ENCODE data around the gene TMEM208. TPM values are rescaled to one million over a fixed set of nuclear protein-coding genes. Genes with fewer than 3 reads are reported as not detected.
A peak's percentile ranks its signal among the peaks of the same experiment; 100 is the strongest.

Gene TMEM208
- total and polyA plus RNA-seq, 2 experiments from 2014 or later: 53.8 to 97.0 TPM

DNA sequence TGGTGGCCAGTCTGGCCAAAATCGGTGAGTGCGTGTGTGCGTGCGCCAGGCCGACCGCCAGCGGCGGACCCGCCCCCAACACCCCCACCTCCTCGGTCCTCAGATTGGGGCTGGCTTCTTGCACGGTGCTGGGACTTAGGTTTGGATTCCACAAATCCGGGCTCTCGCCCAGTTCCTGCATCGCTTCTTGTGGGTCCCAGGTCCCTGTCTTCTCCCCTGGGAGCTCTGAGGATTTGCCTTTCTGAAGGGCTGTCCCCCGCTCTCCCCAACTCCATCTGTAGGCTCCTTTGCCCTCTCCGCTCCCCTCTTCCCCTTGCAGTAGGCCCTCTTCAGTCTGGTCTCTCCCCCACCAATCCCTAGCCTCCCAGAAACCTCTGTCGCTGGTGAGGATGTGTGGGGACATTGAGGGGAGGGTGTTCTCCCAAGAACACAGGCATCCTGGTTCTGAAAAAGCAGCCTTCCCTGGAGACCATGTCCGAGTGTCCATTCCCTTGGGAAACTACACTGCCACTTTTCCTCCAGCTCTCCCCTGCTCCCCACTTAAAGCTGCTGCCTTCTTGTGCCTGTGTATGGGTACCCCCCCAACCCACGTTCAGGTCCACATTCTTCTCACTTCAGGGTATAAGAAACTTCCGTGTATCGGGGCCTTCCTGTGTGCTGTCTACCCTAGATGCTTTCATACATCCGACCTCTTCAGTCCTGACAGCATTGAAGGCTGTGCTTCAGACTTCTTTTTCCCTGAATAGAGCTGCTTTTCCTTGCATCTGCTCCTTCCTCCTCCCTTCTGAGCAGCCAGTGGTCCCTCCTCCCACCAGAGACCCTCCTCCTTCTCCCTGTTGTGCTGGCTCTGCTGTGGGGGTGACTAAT is 22.5 kb downstream of the TMEM208 start:
- Histone ChIP-seq H3K4me3 (peak overlapping the region; percentile 88), H3K79me2 (ENCODE audit: insufficient read depth) (no peaks in the 10 kb centered on the region), H3K9me3 (ENCODE audit: low read depth) (no peaks in the 10 kb centered on the region), H3F3A (ENCODE audit: insufficient read depth) (peaks cover 25% of the 10 kb centered on the region), H3K4me1 (ENCODE audit: insufficient read depth) (peaks cover 32% of the 10 kb centered on the region), H3K27me3 (replicated peaks; ENCODE audit: insufficient read depth) (no peaks in the 10 kb centered on the region), H4K20me1 (ENCODE audit: insufficient read depth) (no peaks in the 10 kb centered on the region), H3K36me3 (ENCODE audit: low read depth) (no peaks in the 10 kb centered on the region), H3K9me2 (ENCODE audit: insufficient read depth) (no peaks in the 10 kb centered on the region), H3K27ac (no peak overlapping the region), H3K4me2 (ENCODE audit: unreplicated experiment) (peak overlapping the region; percentile 95), H2AFZ (peak overlapping the region; percentile 92), H3K9ac (peak overlapping the region; percentile 85)
- peak; percentile 45 for DNase-seq
- no peak for TF ChIP-seq EZH2 (IDR thresholded peaks at IDR 0.05; ENCODE audit: insufficient read depth, poor library complexity, severe bottlenecking)
- in situ Hi-C loops (cut with MboI): no loop called here
- 16 to 19% methylated on average over 14 to 21 of the region's 22 CpGs for WGBS, 2 experiments (ENCODE audit: low coverage in 1 of 2, low lambda C conversion rate in 2 of 2, missing lambda C conversion rate in 2 of 2)

DNA sequence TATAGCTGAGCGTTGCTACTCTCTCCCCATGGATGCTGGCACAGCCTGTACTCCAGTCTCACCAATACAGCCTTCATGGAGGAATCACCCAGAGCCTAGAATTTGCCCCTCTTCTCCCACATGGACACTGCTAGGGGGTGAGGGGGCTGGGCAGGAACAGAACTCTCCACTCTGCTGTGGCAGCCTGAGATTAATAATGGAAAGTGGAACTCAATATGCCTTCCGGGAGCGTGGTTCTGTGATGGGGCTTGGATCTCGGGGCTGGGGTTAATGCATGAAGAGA is 23.1 kb downstream of the TMEM208 start:
- no peaks in the 10 kb centered on the region for H3K27me3 ChIP-seq (replicated peaks; ENCODE audit: insufficient read depth)
- H3K4me1 ChIP-seq (ENCODE audit: insufficient read depth): peaks cover 26% of the 10 kb centered on the region
- H3K4me3 ChIP-seq: peak overlapping the region; percentile 88
- peak overlapping the region; percentile 92 for H2AFZ ChIP-seq
- in situ Hi-C loops (cut with MboI): no loop called here
- no peaks in the 10 kb centered on the region for H4K20me1 ChIP-seq (ENCODE audit: insufficient read depth)
- peak; percentile 47 for DNase-seq
- no peaks in the 10 kb centered on the region for H3K9me2 ChIP-seq (ENCODE audit: insufficient read depth)
- H3K9ac ChIP-seq: peak overlapping the region; percentile 85; the same call in 1 of the 2 replicates
- no peaks in the 10 kb centered on the region for H3K9me3 ChIP-seq (ENCODE audit: low read depth)
- H3K4me2 ChIP-seq (ENCODE audit: unreplicated experiment): peak overlapping the region; percentile 95
- H3K79me2 ChIP-seq (ENCODE audit: insufficient read depth): no peaks in the 10 kb centered on the region
- no peak overlapping the region for H3K27ac ChIP-seq
- TF ChIP-seq EZH2phosphoT487 (IDR thresholded peaks at IDR 0.05; ENCODE audit: insufficient read depth, low read depth) (no peak), EZH2 (IDR thresholded peaks at IDR 0.05; ENCODE audit: insufficient read depth, poor library complexity, severe bottlenecking) (no peak)
- H3K36me3 ChIP-seq (ENCODE audit: low read depth): no peaks in the 10 kb centered on the region
- 42 to 57% methylated on average over 4 of the region's 4 CpGs for WGBS, 2 experiments (ENCODE audit: low coverage in 1 of 2, low lambda C conversion rate in 2 of 2, missing lambda C conversion rate in 2 of 2)
- H3F3A ChIP-seq (ENCODE audit: insufficient read depth): peaks cover 19% of the 10 kb centered on the region

DNA sequence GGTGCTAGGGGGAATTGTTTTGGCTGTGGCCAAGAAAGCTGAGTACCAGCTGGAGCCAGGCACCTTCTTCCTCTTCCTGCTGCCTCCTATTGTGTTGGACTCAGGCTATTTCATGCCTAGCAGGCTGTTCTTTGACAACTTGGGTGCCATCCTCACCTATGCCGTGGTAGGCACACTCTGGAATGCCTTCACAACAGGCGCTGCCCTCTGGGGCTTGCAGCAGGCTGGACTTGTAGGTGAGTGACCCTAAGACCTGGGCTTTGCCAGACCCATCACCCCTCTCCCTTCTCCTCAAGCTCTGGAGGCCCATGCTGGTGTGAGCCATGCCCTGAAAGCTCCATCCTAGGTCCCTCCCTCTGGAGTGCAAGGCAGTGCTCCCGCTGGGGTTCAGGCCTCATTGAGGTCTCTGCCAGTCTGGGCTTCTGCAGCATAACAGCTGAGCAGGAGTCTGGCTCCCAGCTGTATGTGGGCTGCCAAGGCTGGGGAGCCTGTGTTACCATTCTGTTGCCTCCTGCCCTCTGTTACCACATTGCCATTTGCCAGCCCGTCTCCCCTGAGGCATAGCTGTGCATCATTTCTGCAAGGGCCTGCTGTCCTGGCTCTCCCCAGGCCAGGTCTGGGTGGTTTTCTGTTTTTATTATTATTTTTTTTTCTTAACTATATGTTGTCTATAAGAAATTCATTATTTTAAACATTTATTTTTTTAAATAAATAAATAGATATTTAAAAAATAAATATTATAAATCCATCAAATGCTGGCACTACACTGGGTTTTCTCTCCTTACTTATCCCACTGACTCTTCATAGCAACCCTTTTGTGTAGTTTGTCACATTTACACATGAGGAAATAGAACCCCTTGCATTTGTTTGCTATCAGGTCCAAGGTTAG is 25.9 kb downstream of the TMEM208 start:
- no peaks in the 10 kb centered on the region for H3K27me3 ChIP-seq (replicated peaks; ENCODE audit: insufficient read depth)
- no peak overlapping the region for H3K9ac ChIP-seq
- H3K4me2 ChIP-seq (ENCODE audit: unreplicated experiment): no peak overlapping the region
- H3K4me3 ChIP-seq: no peak overlapping the region
- in situ Hi-C loops (cut with MboI): no loop called here
- H3K9me3 ChIP-seq (ENCODE audit: low read depth): no peaks in the 10 kb centered on the region
- H2AFZ ChIP-seq: no peak overlapping the region
- no peaks in the 10 kb centered on the region for H4K20me1 ChIP-seq (ENCODE audit: insufficient read depth)
- WGBS, 2 experiments (ENCODE audit: low coverage in 1 of 2, low lambda C conversion rate in 2 of 2, missing lambda C conversion rate in 2 of 2): 80 to 90% methylated on average over 4 of the region's 4 CpGs
- no peak overlapping the region for H3K27ac ChIP-seq
- no peaks in the 10 kb centered on the region for H3K36me3 ChIP-seq (ENCODE audit: low read depth)
- H3K4me1 ChIP-seq (ENCODE audit: insufficient read depth): peaks cover 20% of the 10 kb centered on the region
- H3K79me2 ChIP-seq (ENCODE audit: insufficient read depth): no peaks in the 10 kb centered on the region
- no peak for TF ChIP-seq EZH2 (IDR thresholded peaks at IDR 0.05; ENCODE audit: insufficient read depth, poor library complexity, severe bottlenecking)
- no peak for TF ChIP-seq EZH2phosphoT487 (IDR thresholded peaks at IDR 0.05; ENCODE audit: insufficient read depth, low read depth)
- DNase-seq: no peak
- H3F3A ChIP-seq (ENCODE audit: insufficient read depth): 0 out of 2 replicates have a peak, but pooled peaks cover 15% of the 10 kb centered on the region
- no peaks in the 10 kb centered on the region for H3K9me2 ChIP-seq (ENCODE audit: insufficient read depth)

DNA sequence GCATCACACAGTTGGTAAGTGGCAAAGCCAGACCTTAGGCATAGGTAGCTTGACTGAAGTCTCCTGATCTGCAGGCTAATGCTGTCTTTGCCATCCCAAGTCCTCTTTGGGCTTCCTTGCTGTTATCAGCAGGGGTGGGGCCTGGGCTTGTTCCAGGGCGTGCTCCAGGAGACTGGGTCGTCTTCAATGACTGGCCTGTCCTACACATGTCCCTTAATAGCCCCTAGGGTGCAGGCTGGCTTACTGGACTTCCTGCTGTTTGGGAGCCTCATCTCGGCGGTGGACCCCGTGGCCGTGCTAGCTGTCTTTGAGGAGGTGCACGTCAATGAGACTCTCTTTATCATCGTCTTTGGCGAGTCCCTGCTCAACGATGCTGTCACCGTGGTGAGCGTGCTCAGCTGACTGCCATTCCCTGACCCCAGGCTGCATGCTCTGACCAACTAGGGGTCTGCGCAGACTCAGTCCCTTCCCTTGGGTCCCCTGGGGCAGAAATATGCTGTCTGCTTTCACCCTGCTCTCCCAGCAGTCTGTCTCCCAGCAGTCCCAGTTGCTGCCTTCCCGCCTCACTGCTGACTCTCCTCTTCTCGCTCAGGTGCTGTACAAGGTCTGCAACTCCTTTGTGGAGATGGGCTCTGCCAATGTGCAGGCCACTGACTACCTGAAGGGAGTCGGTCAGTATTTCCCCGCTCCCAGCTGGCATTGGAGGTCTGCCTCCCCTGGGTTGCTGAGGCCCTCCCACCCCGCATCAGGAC is 28.0 kb downstream of the TMEM208 start:
- Histone ChIP-seq H3K9me3 (ENCODE audit: low read depth) (no peaks in the 10 kb centered on the region), H3K27ac (no peak overlapping the region), H3F3A (ENCODE audit: insufficient read depth) (0 out of 2 replicates have a peak, but pooled peaks cover 15% of the 10 kb centered on the region), H3K36me3 (ENCODE audit: low read depth) (no peaks in the 10 kb centered on the region), H3K9me2 (ENCODE audit: insufficient read depth) (no peaks in the 10 kb centered on the region), H3K4me3 (no peak overlapping the region), H3K4me1 (ENCODE audit: insufficient read depth) (peaks cover 10% of the 10 kb centered on the region), H2AFZ (no peak overlapping the region), H3K9ac (no peak overlapping the region), H3K4me2 (ENCODE audit: unreplicated experiment) (no peak overlapping the region), H3K79me2 (ENCODE audit: insufficient read depth) (no peaks in the 10 kb centered on the region), H4K20me1 (ENCODE audit: insufficient read depth) (no peaks in the 10 kb centered on the region), H3K27me3 (replicated peaks; ENCODE audit: insufficient read depth) (no peaks in the 10 kb centered on the region)
- in situ Hi-C loops (cut with MboI): no loop called here
- no peak for DNase-seq
- TF ChIP-seq EZH2phosphoT487 (IDR thresholded peaks at IDR 0.05; ENCODE audit: insufficient read depth, low read depth) (no peak), EZH2 (IDR thresholded peaks at IDR 0.05; ENCODE audit: insufficient read depth, poor library complexity, severe bottlenecking) (no peak)
- WGBS, 2 experiments (ENCODE audit: low coverage in 1 of 2, low lambda C conversion rate in 2 of 2, missing lambda C conversion rate in 2 of 2): 85 to 86% methylated on average over 17 to 18 of the region's 18 CpGs
